HCT116 (cell line): ENCODE results near the gene MEIS1.

Source experiments
- CEBPB ChIP-seq: IDR thresholded peaks from 2 replicates; pipeline ENCODE4 v1.6.1; 2012; ENCODE audit warnings: low read depth
- CTCF ChIP-seq, 3 experiments: fragments of 200-600 bp in 1 of 3; sonication (generic) in 1 of 3; IDR thresholded peaks in 2 of 3; conservative IDR thresholded peaks in 1 of 3; 2 replicates each; pipeline ENCODE4 v1.5.1; 2012 to 2017; ENCODE audit warnings: low read depth in 2 of 3, low read length in 2 of 3, antibody characterized with exemption in 1 of 3, borderline replicate concordance in 1 of 3, control low read depth in 1 of 3, mild to moderate bottlenecking in 1 of 3, mixed read lengths in 1 of 3, mixed run types in 1 of 3, moderate library complexity in 1 of 3; ENCODE audit not compliant: insufficient read depth in 1 of 3
- EZH2 ChIP-seq: fragments of 200-600 bp; sonication (generic); IDR thresholded peaks from 2 replicates; pipeline ENCODE4 v1.6.1; 2017; ENCODE audit warnings: antibody characterized with exemption, mixed run types
- FOSL1 ChIP-seq: IDR thresholded peaks from 2 replicates; pipeline ENCODE4 v1.6.1; 2012; ENCODE audit warnings: low read depth
- MAX ChIP-seq: IDR thresholded peaks from 2 replicates; pipeline ENCODE4 v1.6.1; 2012
- POLR2A ChIP-seq: IDR thresholded peaks from 2 replicates; pipeline ENCODE4 v1.7.0; 2011; ENCODE audit warnings: borderline replicate concordance; ENCODE audit not compliant: insufficient read depth, insufficient read length; ENCODE audit errors: extremely low read depth
- ZFX ChIP-seq: fragments of 450-650 bp; IDR thresholded peaks from 2 replicates; pipeline ENCODE4 v1.6.1; 2017
- ZNF274 ChIP-seq: fragments of 200-500 bp; sonication (Bioruptor generic); IDR thresholded peaks from 2 replicates; pipeline ENCODE4 v1.6.1; 2014; ENCODE audit warnings: mild to moderate bottlenecking, low read depth, low read length, inconsistent platforms

DNA sequence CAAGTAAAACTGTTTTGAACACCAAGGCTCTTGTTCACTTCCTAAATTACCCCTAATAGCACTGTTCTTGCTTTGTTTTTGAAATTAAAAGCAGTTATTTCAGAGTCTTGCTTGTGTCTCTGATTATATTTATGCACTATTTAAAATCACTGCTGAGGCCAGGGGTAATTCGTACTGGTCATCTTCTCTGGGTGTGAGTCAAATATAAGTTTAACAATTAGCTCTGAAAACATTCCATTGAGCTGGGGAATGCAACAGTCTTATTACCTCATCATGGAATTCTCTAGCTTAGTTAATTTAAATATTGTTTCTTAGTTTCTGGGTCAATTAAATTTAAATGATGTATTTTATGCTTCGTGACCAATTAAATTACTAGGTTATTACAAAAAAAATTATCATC is 135.0 kb downstream of the MEIS1 start:
- TF ChIP-seq ZFX (no peak), CTCF (IDR thresholded peaks at IDR 0.05 in 2 of 3, conservative IDR thresholded peaks at IDR 0.05 in 1 of 3; ENCODE audit: borderline replicate concordance in 1 of 3, insufficient read depth in 1 of 3, low read depth in 2 of 3, low read length in 2 of 3) (no peak), CEBPB (no peak), EZH2 (no peak), ZNF274 (no peak), FOSL1 (no peak), POLR2A (no peak), MAX (no peak)
